HEK293 (cell line): ENCODE measurements around the gene ARMC7.

Experiments used
- CTCF ChIA-PET: fragments of 350-600 bp; formaldehyde crosslinking; extraction: SDS; loops from one replicate; lab custom pipeline; 2021; ENCODE audit warnings: antibody characterized with exemption; lab: Yijun Ruan, JAX
- POLR2A ChIA-PET: fragments of 300-600 bp; formaldehyde crosslinking; extraction: SDS; loops from one replicate; lab custom pipeline; 2020; ENCODE audit warnings: antibody characterized with exemption, inconsistent platforms; lab: Yijun Ruan, JAX
- H3K27ac ChIP-seq: fragments of 200-500 bp; sonication (Bioruptor generic); 2 replicates; pipeline ENCODE4 v1.5.1; 2014; ENCODE audit warnings: low read depth, low read length, control low read depth, inconsistent platforms; ENCODE audit errors: extremely low read depth
- H3K36me3 ChIP-seq, 2 experiments: fragments of 200-500 bp in 1 of 2; sonication (Bioruptor generic) in 1 of 2; 1 replicate in 1 of 2; 2 replicates in 1 of 2; pipeline ENCODE4 v1.5.1; 2014 to 2017; ENCODE audit warnings: inconsistent platforms in 2 of 2, low read length in 2 of 2; ENCODE audit not compliant: control insufficient read depth in 2 of 2, insufficient read depth in 1 of 2
- H3K4me1 ChIP-seq: fragments of 200-500 bp; sonication (Bioruptor generic); 2 replicates; pipeline ENCODE4 v1.5.1; 2014; ENCODE audit warnings: mild to moderate bottlenecking, low read length, inconsistent platforms; ENCODE audit not compliant: control insufficient read depth, insufficient read depth
- H3K4me3 ChIP-seq: 2 replicates; pipeline ENCODE4 v1.5.1; 2011; ENCODE audit warnings: low read depth, mild to moderate bottlenecking, control low read depth, low read length, moderate library complexity
- H3K9me3 ChIP-seq: fragments of 200-500 bp; sonication (Bioruptor generic); 2 replicates; pipeline ENCODE4 v1.5.1; 2014; ENCODE audit warnings: low read depth, low read length, inconsistent platforms; ENCODE audit not compliant: control insufficient read depth, insufficient read depth
- BCL11A ChIP-seq: fragments of 450-650 bp; formaldehyde crosslinking; IDR thresholded peaks from 2 replicates; pipeline ENCODE4 v1.5.1; 2016; ENCODE audit warnings: low read depth, missing biosample characterization, missing genetic modification characterization
- HOXD13 ChIP-seq: sonication (generic); formaldehyde crosslinking; IDR thresholded peaks from 2 replicates; pipeline ENCODE4 v1.8.0; 2022; ENCODE audit warnings: missing genetic modification reagents, borderline replicate concordance
- KLF1 ChIP-seq: fragments of 450-650 bp; formaldehyde crosslinking; IDR thresholded peaks from 2 replicates; pipeline ENCODE4 v1.5.1; 2016; ENCODE audit warnings: missing biosample characterization, missing genetic modification characterization
- MEIS1 ChIP-seq: sonication (generic); formaldehyde crosslinking; IDR thresholded peaks from 2 replicates; pipeline ENCODE4 v1.8.1; 2022; ENCODE audit warnings: missing genetic modification reagents, mild to moderate bottlenecking, borderline replicate concordance
- SCRT2 ChIP-seq: fragments of 450-650 bp; formaldehyde crosslinking; IDR thresholded peaks from 2 replicates; pipeline ENCODE4 v1.5.1; 2016; ENCODE audit warnings: missing biosample characterization, missing genetic modification characterization
- TCF7L2 ChIP-seq: IDR thresholded peaks from 2 replicates; pipeline ENCODE4 v1.6.1; 2011; ENCODE audit warnings: low read depth, mild to moderate bottlenecking, inconsistent platforms, low read length, moderate library complexity, borderline replicate concordance
- YY1 ChIP-seq: fragments of 450-650 bp; formaldehyde crosslinking; IDR thresholded peaks from 2 replicates; pipeline ENCODE4 v1.5.1; 2018; ENCODE audit warnings: missing biosample characterization, missing genetic modification characterization
- ZNF112 ChIP-seq: fragments of 450-650 bp; formaldehyde crosslinking; IDR thresholded peaks from 2 replicates; pipeline ENCODE4 v1.5.0; 2017; ENCODE audit warnings: missing biosample characterization, missing genetic modification characterization
- ZNF510 ChIP-seq: fragments of 450-650 bp; formaldehyde crosslinking; IDR thresholded peaks from 2 replicates; pipeline ENCODE4 v1.5.1; 2018; ENCODE audit warnings: mild to moderate bottlenecking, missing genetic modification characterization, missing biosample characterization; ENCODE audit not compliant: insufficient replicate concordance
- ZNF548 ChIP-seq: fragments of 450-650 bp; formaldehyde crosslinking; IDR thresholded peaks from 2 replicates; pipeline ENCODE4 v1.5.1; 2016; ENCODE audit warnings: missing biosample characterization, missing genetic modification characterization
- ZNF596 ChIP-seq: fragments of 450-650 bp; IDR thresholded peaks from 2 replicates; pipeline ENCODE4 v1.5.0; 2018; ENCODE audit warnings: missing biosample characterization, mild to moderate bottlenecking, missing genetic modification characterization, moderate library complexity
- ZNF747 ChIP-seq: fragments of 450-650 bp; formaldehyde crosslinking; IDR thresholded peaks from 2 replicates; pipeline ENCODE4 v1.5.1; 2016; ENCODE audit warnings: missing biosample characterization, missing genetic modification characterization
- ZNF777 ChIP-seq: fragments of 450-650 bp; formaldehyde crosslinking; IDR thresholded peaks from 2 replicates; pipeline ENCODE4 v1.5.1; 2017; ENCODE audit warnings: missing biosample characterization, missing genetic modification characterization, borderline replicate concordance
- ZNF843 ChIP-seq: fragments of 450-650 bp; formaldehyde crosslinking; IDR thresholded peaks from 2 replicates; pipeline ENCODE4 v1.5.1; 2016; ENCODE audit warnings: missing biosample characterization, missing genetic modification characterization
- TF ChIP-seq, protein P1 (sequence below): fragments of 450-650 bp; formaldehyde crosslinking; IDR thresholded peaks from 2 replicates; pipeline ENCODE4 v1.5.1; 2016; ENCODE audit warnings: missing biosample characterization, missing genetic modification characterization
- TF ChIP-seq, protein P2 (sequence below): fragments of 450-650 bp; formaldehyde crosslinking; IDR thresholded peaks from 2 replicates; pipeline ENCODE4 v1.5.1; 2017; ENCODE audit warnings: missing biosample characterization, missing genetic modification characterization
- TF ChIP-seq, protein P3 (sequence below): fragments of 450-650 bp; formaldehyde crosslinking; IDR thresholded peaks from 2 replicates; pipeline ENCODE4 v1.5.1; 2017; ENCODE audit warnings: missing biosample characterization, mild to moderate bottlenecking, missing genetic modification characterization, moderate library complexity
- TF ChIP-seq, protein P4 (sequence below): fragments of 450-650 bp; formaldehyde crosslinking; IDR thresholded peaks from 2 replicates; pipeline ENCODE4 v1.5.1; 2016; ENCODE audit warnings: missing biosample characterization, missing genetic modification characterization
- TF ChIP-seq, protein P5 (sequence below): fragments of 450-650 bp; formaldehyde crosslinking; IDR thresholded peaks from 2 replicates; pipeline ENCODE4 v1.5.1; 2017; ENCODE audit warnings: missing biosample characterization, missing genetic modification characterization
- TF ChIP-seq, protein P6 (sequence below): fragments of 450-650 bp; formaldehyde crosslinking; IDR thresholded peaks from 2 replicates; pipeline ENCODE4 v1.5.1; 2016; ENCODE audit warnings: missing biosample characterization, missing genetic modification characterization

The ARMC7 gene

DNA sequence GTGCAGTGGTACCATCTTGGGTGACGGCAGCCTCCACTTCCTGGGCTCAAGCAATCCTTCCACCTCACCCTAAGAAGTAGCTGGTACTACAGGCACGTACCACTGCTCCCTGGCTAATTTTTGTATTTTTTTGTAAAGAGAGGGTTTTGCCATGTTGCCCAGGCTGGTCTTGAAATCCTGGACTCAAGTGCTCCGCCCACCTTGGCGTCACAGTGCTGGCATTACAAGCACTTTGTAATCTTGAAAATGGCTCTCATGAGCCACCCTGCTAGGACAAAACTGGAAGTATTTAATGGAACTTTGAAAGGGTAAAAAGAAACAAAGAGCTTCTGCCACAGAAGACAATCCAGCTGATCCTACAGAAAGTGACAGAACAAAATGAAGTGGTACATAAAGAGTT is 63.8 kb downstream of the ARMC7 start:
- Histone ChIP-seq H3K4me3 (no peak overlapping the region), H3K27ac (no peak overlapping the region; the same call in 1 of the 2 replicates), H3K36me3 (peaks cover 93 to 97% of the 10 kb centered on the region in 2 experiments), H3K9me3 (no peaks in the 10 kb centered on the region)
- ChIA-PET POLR2A (interaction anchor here (0.7 to 2.4 kb wide), 3 partner anchors 10 to 43 kb away, joined by 3 to 9 read pairs (median 4); partner anchors contain the start of gene SUMO2), CTCF (interaction anchor here (0.6 to 8.1 kb wide), 7 partner anchors 15 to 238 kb away, joined by 3 to 103 read pairs (median 5); partner anchors contain the start of gene JPT1)
- TF ChIP-seq, protein P1, sequence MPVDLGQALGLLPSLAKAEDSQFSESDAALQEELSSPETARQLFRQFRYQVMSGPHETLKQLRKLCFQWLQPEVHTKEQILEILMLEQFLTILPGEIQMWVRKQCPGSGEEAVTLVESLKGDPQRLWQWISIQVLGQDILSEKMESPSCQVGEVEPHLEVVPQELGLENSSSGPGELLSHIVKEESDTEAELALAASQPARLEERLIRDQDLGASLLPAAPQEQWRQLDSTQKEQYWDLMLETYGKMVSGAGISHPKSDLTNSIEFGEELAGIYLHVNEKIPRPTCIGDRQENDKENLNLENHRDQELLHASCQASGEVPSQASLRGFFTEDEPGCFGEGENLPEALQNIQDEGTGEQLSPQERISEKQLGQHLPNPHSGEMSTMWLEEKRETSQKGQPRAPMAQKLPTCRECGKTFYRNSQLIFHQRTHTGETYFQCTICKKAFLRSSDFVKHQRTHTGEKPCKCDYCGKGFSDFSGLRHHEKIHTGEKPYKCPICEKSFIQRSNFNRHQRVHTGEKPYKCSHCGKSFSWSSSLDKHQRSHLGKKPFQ (tag by site-specific recombination): no peak
- no peak for TF ChIP-seq ZNF112 (tag by site-specific recombination)
- TF ChIP-seq, protein P2, sequence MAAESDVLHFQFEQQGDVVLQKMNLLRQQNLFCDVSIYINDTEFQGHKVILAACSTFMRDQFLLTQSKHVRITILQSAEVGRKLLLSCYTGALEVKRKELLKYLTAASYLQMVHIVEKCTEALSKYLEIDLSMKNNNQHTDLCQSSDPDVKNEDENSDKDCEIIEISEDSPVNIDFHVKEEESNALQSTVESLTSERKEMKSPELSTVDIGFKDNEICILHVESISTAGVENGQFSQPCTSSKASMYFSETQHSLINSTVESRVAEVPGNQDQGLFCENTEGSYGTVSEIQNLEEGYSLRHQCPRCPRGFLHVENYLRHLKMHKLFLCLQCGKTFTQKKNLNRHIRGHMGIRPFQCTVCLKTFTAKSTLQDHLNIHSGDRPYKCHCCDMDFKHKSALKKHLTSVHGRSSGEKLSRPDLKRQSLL (tag by site-specific recombination): no peak
- TF ChIP-seq ZNF843 (tag by site-specific recombination): no peak
- TF ChIP-seq ZNF548 (tag by site-specific recombination): no peak
- TF ChIP-seq YY1: no peak
- no peak for TF ChIP-seq KLF1 (tag by site-specific recombination)
- TF ChIP-seq SCRT2 (tag by site-specific recombination): no peak
- TF ChIP-seq, protein P3, sequence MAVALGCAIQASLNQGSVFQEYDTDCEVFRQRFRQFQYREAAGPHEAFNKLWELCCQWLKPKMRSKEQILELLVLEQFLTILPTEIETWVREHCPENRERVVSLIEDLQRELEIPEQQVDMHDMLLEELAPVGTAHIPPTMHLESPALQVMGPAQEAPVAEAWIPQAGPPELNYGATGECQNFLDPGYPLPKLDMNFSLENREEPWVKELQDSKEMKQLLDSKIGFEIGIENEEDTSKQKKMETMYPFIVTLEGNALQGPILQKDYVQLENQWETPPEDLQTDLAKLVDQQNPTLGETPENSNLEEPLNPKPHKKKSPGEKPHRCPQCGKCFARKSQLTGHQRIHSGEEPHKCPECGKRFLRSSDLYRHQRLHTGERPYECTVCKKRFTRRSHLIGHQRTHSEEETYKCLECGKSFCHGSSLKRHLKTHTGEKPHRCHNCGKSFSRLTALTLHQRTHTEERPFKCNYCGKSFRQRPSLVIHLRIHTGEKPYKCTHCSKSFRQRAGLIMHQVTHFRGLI (tag by site-specific recombination): no peak
- TF ChIP-seq, protein P4, sequence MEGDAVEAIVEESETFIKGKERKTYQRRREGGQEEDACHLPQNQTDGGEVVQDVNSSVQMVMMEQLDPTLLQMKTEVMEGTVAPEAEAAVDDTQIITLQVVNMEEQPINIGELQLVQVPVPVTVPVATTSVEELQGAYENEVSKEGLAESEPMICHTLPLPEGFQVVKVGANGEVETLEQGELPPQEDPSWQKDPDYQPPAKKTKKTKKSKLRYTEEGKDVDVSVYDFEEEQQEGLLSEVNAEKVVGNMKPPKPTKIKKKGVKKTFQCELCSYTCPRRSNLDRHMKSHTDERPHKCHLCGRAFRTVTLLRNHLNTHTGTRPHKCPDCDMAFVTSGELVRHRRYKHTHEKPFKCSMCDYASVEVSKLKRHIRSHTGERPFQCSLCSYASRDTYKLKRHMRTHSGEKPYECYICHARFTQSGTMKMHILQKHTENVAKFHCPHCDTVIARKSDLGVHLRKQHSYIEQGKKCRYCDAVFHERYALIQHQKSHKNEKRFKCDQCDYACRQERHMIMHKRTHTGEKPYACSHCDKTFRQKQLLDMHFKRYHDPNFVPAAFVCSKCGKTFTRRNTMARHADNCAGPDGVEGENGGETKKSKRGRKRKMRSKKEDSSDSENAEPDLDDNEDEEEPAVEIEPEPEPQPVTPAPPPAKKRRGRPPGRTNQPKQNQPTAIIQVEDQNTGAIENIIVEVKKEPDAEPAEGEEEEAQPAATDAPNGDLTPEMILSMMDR (tag by site-specific recombination): no peak
- no peak for TF ChIP-seq ZNF596
- TF ChIP-seq ZNF510 (tag by site-specific recombination): no peak
- TF ChIP-seq, protein P5, sequence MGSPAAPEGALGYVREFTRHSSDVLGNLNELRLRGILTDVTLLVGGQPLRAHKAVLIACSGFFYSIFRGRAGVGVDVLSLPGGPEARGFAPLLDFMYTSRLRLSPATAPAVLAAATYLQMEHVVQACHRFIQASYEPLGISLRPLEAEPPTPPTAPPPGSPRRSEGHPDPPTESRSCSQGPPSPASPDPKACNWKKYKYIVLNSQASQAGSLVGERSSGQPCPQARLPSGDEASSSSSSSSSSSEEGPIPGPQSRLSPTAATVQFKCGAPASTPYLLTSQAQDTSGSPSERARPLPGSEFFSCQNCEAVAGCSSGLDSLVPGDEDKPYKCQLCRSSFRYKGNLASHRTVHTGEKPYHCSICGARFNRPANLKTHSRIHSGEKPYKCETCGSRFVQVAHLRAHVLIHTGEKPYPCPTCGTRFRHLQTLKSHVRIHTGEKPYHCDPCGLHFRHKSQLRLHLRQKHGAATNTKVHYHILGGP: no peak
- TF ChIP-seq, protein P6, sequence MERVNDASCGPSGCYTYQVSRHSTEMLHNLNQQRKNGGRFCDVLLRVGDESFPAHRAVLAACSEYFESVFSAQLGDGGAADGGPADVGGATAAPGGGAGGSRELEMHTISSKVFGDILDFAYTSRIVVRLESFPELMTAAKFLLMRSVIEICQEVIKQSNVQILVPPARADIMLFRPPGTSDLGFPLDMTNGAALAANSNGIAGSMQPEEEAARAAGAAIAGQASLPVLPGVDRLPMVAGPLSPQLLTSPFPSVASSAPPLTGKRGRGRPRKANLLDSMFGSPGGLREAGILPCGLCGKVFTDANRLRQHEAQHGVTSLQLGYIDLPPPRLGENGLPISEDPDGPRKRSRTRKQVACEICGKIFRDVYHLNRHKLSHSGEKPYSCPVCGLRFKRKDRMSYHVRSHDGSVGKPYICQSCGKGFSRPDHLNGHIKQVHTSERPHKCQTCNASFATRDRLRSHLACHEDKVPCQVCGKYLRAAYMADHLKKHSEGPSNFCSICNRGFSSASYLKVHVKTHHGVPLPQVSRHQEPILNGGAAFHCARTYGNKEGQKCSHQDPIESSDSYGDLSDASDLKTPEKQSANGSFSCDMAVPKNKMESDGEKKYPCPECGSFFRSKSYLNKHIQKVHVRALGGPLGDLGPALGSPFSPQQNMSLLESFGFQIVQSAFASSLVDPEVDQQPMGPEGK (tag by site-specific recombination): no peak
- no peak for TF ChIP-seq HOXD13 (CRISPR knock-in tag)
- no peak for TF ChIP-seq TCF7L2
- no peak for TF ChIP-seq ZNF777 (tag by site-specific recombination)
- TF ChIP-seq ZNF747 (tag by site-specific recombination): no peak
- no peak for TF ChIP-seq MEIS1 (CRISPR knock-in tag)
- TF ChIP-seq BCL11A (tag by site-specific recombination): no peak
- TF ChIP-seq, all 188 proteins: peak for 0
- H3K4me1 ChIP-seq: no peaks in the 10 kb centered on the region
